Sigmoid colon (tissue), 7 donors: ENCODE results near the gene TMED1. TPM values are rescaled to one million over a fixed set of nuclear protein-coding genes. Genes with fewer than 3 reads are reported as not detected.

Experiments
- DNase-seq: peaks from one replicate; pipeline ENCODE4 v3.0.0-alpha.2; 2019
- H3K27ac ChIP-seq, 4 donors: fragments of 200-600 bp; sonication (generic); one replicate each; pipeline ENCODE4 v1.5.1; 2016 to 2019; ENCODE audit warnings: mild to moderate bottlenecking in 1 of 4
- H3K27me3 ChIP-seq, 3 donors: fragments of 200-600 bp; sonication (generic); one replicate each; pipeline ENCODE4 v1.5.1; 2019; ENCODE audit warnings: mild to moderate bottlenecking in 1 of 3
- H3K36me3 ChIP-seq, 4 donors: fragments of 200-600 bp; sonication (generic); one replicate each; pipeline ENCODE4 v1.5.1; 2016 to 2019
- H3K4me1 ChIP-seq, 4 donors: fragments of 200-600 bp; sonication (generic); one replicate each; pipeline ENCODE4 v1.5.1; 2017 to 2019
- H3K4me3 ChIP-seq, 4 donors: fragments of 200-600 bp; sonication (generic); one replicate each; pipeline ENCODE4 v1.5.1; 2017 to 2019; ENCODE audit warnings: mild to moderate bottlenecking in 2 of 4, moderate library complexity in 1 of 4
- H3K9me3 ChIP-seq, 4 donors: fragments of 200-600 bp in 3 of 4; sonication (generic) in 3 of 4; one replicate each; pipeline versions ENCODE4 v1.5.1 to v1.6.1; 2013 to 2019
- EP300 ChIP-seq, 4 donors: sonication (generic); formaldehyde crosslinking; IDR thresholded peaks; one replicate each; pipeline ENCODE4 v1.6.1; 2017; ENCODE audit warnings: antibody characterized with exemption in 4 of 4
- POLR2A ChIP-seq, 2 donors: fragments of 450-650 bp; IDR thresholded peaks; one replicate each; pipeline ENCODE4 v1.6.1; 2016; ENCODE audit warnings: antibody characterized with exemption in 2 of 2, mild to moderate bottlenecking in 2 of 2, moderate library complexity in 2 of 2
- POLR2AphosphoS5 ChIP-seq, 4 donors: sonication (generic); formaldehyde crosslinking; IDR thresholded peaks; one replicate each; pipeline ENCODE4 v1.6.1; 2017; ENCODE audit warnings: antibody characterized with exemption in 4 of 4
- WGBS, 2 donors: extraction: QIAGEN DNeasy Blood & Tissue Kit; methylation state at CpG; one replicate each; pipeline ENCODE4 v1.1.7; 2013; 5-methylcytosine and 5-hydroxymethylcytosine counted together
- intact Hi-C: fragments of 100-400 bp; cut with DNase I; formaldehyde crosslinking; loops from one replicate; pipeline ENCODE4 v1.15.1; 2023
- polyA plus RNA-seq, 3 donors: library from polyadenylated mRNA; stranded (reverse); fragments of 200-250 nt; gene quantifications; one replicate each; pipeline ENCODE4 v1.2.3, GENCODE V29; 2013
- total RNA-seq, 4 donors: library from RNA; depleted of rRNA; stranded (reverse); fragments of >200 nt; gene quantifications; one replicate each; pipeline ENCODE4 v1.1.0, GENCODE V29; 2016
- TF ChIP-seq, protein P1 (sequence below), 4 experiments: fragments of 450-650 bp in 3 of 4; fragments of 200-600 bp in 1 of 4; IDR thresholded peaks; one replicate each; pipeline ENCODE4 v1.5.1; 2016 to 2019; ENCODE audit warnings: antibody characterized with exemption in 4 of 4, mild to moderate bottlenecking in 3 of 4, moderate library complexity in 2 of 4
- donor health status: healthy with polysubstance abuse.
- donor health status: Bipolar disorder and iron deficiency.
- donor health status: healthy.

TMED1 gene
- total and polyA plus RNA-seq, 7 donors, result 10.8 to 35.3 (median 21.8) TPM

DNA sequence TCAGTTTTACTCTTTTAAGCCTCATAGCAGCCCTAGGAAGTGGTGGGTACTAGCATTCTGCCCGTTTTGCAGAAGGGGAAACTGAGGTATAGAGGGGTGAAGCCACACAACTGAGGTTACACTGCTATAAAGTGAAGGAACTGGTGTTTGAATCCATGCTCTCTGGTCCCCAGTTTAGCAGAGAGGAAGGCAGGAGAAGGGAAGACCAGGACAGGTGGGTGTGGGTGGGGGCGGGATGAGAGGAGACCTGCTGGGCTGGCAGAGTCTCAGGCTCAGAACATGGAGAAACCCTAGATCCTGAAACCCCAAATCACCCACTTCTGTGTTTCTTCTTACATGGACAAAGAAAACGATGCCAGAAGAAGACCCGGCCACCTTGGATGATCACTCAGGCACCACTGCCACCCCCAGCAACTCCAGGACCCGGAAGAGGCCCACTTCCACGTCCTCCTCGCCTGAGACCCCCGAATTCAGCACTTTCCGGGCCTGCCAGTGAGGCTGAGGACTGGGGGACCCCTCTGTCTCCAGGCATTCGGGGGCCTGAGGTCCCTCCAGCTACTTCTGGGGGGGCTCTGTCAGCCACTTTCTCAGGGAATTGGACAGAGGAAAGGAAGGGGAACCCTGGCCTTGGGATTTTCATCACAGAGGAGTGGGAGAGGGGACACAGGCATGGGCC lies 33.0 kb upstream of the TMED1 start:
- Histone ChIP-seq H3K27me3 (no peaks in the 10 kb centered on the region), H3K9me3 (no peaks in the 10 kb centered on the region), H3K4me3 (no peak overlapping the region), H3K36me3 (no peaks in the 10 kb centered on the region), H3K4me1 (peaks cover 0 to 26% (median 19%) of the 10 kb centered on the region in 4 donors), H3K27ac (no peak overlapping the region)
- TF ChIP-seq EP300 (IDR thresholded peaks at IDR 0.05) (no peak), POLR2AphosphoS5 (IDR thresholded peaks at IDR 0.05) (no peak), POLR2A (IDR thresholded peaks at IDR 0.05) (no peak)
- TF ChIP-seq, protein P1, sequence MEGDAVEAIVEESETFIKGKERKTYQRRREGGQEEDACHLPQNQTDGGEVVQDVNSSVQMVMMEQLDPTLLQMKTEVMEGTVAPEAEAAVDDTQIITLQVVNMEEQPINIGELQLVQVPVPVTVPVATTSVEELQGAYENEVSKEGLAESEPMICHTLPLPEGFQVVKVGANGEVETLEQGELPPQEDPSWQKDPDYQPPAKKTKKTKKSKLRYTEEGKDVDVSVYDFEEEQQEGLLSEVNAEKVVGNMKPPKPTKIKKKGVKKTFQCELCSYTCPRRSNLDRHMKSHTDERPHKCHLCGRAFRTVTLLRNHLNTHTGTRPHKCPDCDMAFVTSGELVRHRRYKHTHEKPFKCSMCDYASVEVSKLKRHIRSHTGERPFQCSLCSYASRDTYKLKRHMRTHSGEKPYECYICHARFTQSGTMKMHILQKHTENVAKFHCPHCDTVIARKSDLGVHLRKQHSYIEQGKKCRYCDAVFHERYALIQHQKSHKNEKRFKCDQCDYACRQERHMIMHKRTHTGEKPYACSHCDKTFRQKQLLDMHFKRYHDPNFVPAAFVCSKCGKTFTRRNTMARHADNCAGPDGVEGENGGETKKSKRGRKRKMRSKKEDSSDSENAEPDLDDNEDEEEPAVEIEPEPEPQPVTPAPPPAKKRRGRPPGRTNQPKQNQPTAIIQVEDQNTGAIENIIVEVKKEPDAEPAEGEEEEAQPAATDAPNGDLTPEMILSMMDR (IDR thresholded peaks at IDR 0.05), result no peak
- no peak for DNase-seq
- 89 to 93% methylated on average over 10 of the region's 10 CpGs for WGBS, 2 donors
- intact Hi-C loops, result no loop called here

DNA sequence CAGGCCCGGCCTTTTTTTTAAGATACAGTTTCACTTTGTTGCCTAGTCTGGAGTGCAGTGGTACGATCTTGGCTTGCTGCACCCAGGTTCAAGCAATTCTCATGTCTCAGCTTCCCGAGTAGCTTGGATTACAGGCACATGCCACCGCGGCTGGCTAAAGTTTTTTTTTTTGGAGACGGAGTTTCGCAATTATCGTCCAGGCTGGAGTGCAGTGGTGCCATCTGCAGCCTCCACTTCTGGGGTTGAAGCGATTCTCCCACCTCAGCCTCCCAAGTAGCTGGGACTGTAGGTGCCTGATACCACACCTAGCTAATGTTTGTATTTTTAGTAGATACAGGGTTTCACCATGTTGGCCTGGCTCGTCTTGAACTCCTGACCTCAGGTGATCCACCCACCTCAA lies 30.5 kb upstream of the TMED1 start:
- TF ChIP-seq, protein P1 (IDR thresholded peaks at IDR 0.05), result no peak
- TF ChIP-seq POLR2AphosphoS5 (IDR thresholded peaks at IDR 0.05) (no peak), EP300 (IDR thresholded peaks at IDR 0.05) (no peak), POLR2A (IDR thresholded peaks at IDR 0.05) (no peak)
- intact Hi-C loops, result no loop called here
- peaks cover 0 to 13% (median 8%) of the 10 kb centered on the region in 4 donors for H3K4me1 ChIP-seq
- WGBS, 2 donors, result 93% methylated on average over 10 of the region's 10 CpGs
- H3K36me3 ChIP-seq, result no peaks in the 10 kb centered on the region
- H3K27me3 ChIP-seq, result no peaks in the 10 kb centered on the region
- H3K9me3 ChIP-seq, result no peaks in the 10 kb centered on the region
- no peak overlapping the region for H3K4me3 ChIP-seq
- no peak for DNase-seq
- H3K27ac ChIP-seq, result no peak overlapping the region

DNA sequence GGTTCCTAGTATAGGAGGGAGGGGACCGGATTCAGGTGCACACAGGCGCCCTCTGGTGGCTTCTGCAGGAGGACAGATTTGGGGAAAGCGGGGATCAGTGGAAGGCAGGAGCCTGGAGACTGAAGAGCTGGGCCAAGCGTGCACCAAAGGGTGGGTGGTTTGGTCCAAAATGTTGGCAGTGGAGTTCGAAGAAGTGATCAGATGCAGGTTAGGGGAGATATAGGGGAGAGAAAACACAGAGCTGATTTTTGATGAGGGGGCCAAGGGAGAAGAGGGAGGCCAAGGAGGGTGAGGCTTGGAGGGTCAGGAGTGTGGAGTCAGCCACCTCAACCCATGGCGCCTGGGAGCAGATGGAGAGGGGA lies 28.5 kb upstream of the TMED1 start:
- Histone ChIP-seq H3K27ac (peak overlapping the region in 1 of 4 donors; percentile 46), H3K4me1 (peaks cover 0 to 7% (median 2%) of the 10 kb centered on the region in 4 donors), H3K27me3 (no peaks in the 10 kb centered on the region), H3K36me3 (no peaks in the 10 kb centered on the region), H3K4me3 (no peak overlapping the region), H3K9me3 (no peaks in the 10 kb centered on the region)
- peak; percentile 91 for DNase-seq
- WGBS, 2 donors, result 12 to 21% methylated on average over 6 of the region's 6 CpGs
- intact Hi-C loops, result loop anchor here (1.0 to 5.0 kb wide), 2 partner anchors 92 to 147 kb away; no protein-coding TSS in a partner anchor
- TF ChIP-seq POLR2A (IDR thresholded peaks at IDR 0.05) (no peak), EP300 (IDR thresholded peaks at IDR 0.05) (no peak), POLR2AphosphoS5 (IDR thresholded peaks at IDR 0.05) (no peak)
- TF ChIP-seq, protein P1 (IDR thresholded peaks at IDR 0.05), result peak; percentile 71 to 86 (median 82)

DNA sequence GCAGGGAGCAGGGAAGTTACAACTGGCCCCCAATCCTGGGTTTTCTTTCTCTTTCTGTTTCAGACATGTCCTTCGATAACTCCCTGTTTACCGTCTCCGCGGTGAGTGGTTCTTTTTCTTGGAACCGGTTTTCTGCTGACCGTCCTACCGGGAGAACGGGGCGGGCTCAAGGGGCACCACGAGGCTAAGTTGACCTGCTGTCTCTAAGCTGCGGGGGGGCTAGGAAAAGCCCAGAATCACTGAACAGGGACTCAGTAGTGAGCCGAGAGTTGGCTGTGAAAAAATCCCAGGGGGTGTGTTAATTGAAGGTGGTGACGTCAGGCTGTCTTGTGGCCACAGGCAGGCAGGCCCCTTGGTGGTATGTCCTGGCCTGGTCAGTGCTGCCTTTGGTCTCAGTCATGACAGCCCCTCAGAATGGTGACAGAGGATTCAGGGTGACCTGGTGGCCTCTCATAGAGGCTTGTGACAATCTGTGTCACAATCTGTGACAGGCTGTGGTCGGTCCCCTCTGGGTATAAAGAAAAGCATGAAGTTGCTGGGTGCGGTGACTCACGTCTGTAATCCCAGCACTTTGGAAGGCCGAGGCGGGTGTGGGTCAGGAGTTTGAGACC lies 27.2 kb upstream of the TMED1 start:
- WGBS, 2 donors, result 67% methylated on average over 18 of the region's 18 CpGs
- H3K36me3 ChIP-seq, result no peaks in the 10 kb centered on the region
- H3K27ac ChIP-seq, result no peak overlapping the region
- no peak overlapping the region for H3K4me3 ChIP-seq
- intact Hi-C loops, result loop anchor here (2.0 to 5.0 kb wide), 2 partner anchors 26 to 91 kb away; partner anchors contain the start of gene TMED1
- H3K4me1 ChIP-seq, result peaks cover 0 to 7% (median 2%) of the 10 kb centered on the region in 4 donors
- TF ChIP-seq, protein P1 (IDR thresholded peaks at IDR 0.05), result no peak
- TF ChIP-seq POLR2AphosphoS5 (IDR thresholded peaks at IDR 0.05) (no peak), EP300 (IDR thresholded peaks at IDR 0.05) (no peak), POLR2A (IDR thresholded peaks at IDR 0.05) (no peak)
- no peaks in the 10 kb centered on the region for H3K9me3 ChIP-seq
- H3K27me3 ChIP-seq, result no peaks in the 10 kb centered on the region
- DNase-seq, result no peak
